Activated T-helper 2 cell treated with anti-CD3 and anti-CD28 coated beads, Interferon-gamma antibody, Interleukin-2, Interleukin-4, amounts not matched to agents 10 μg/mL and 5 μg/mL and 100 μg/mL, durations not matched to agents 14 hours and 24 hours and 36 hours (primary cell): ENCODE measurements around the gene XKR8. TPM values are rescaled to one million over a fixed set of nuclear protein-coding genes. Genes with fewer than 3 reads are reported as not detected.

ENCODE experiments used
- total RNA-seq: library from RNA; stranded (reverse); gene quantifications from 2 replicates; pipeline ENCODE4 v1.2.3, GENCODE V29; 2022

The XKR8 gene
- total RNA-seq, 1 donor from 2014 or later: 6.3 TPM

Other genes starting within 250 kb of the XKR8 start
- 13.6 and 14.0 TPM in 2 replicates for gene FAM76A, start 234.0 kb upstream of the XKR8 start, total RNA-seq
- gene STX12, start 186.8 kb upstream of the XKR8 start, total RNA-seq: 23.3 and 25.9 TPM in 2 replicates
- 67.3 and 71.8 TPM in 2 replicates for gene PPP1R8, start 129.2 kb upstream of the XKR8 start, total RNA-seq
- gene THEMIS2, start 87.4 kb upstream of the XKR8 start, total RNA-seq: 25.1 and 29.1 TPM in 2 replicates
- gene RPA2, start 45.4 kb upstream of the XKR8 start, total RNA-seq: 80.7 and 80.8 TPM in 2 replicates
- 0.37 and 0.44 TPM in 2 replicates for gene SMPDL3B, start 25.0 kb upstream of the XKR8 start, total RNA-seq
- 27.5 and 30.9 TPM in 2 replicates for gene EYA3, start 128.6 kb downstream of the XKR8 start, total RNA-seq
- 0.11 and 0.21 TPM in 2 replicates for gene PTAFR, start 216.7 kb downstream of the XKR8 start, total RNA-seq